HG03342 (cell line): Measurements from ENCODE around the gene RAPGEF4.
A peak's percentile ranks its signal among the peaks of the same experiment; 100 is the strongest.
"Not testable (repeated sequence)": the region's sequence is repeated elsewhere in the genome, so short reads cannot be mapped to it uniquely, and the experiment has no call there.

Experiments
- ATAC-seq: cut with Tn5 transposase; IDR thresholded peaks from one replicate; pipeline ENCODE4 v1.9.1; 2021; ENCODE audit warnings: mild to moderate bottlenecking, moderate library complexity; ENCODE audit not compliant: unreplicated experiment

RAPGEF4 gene

DNA sequence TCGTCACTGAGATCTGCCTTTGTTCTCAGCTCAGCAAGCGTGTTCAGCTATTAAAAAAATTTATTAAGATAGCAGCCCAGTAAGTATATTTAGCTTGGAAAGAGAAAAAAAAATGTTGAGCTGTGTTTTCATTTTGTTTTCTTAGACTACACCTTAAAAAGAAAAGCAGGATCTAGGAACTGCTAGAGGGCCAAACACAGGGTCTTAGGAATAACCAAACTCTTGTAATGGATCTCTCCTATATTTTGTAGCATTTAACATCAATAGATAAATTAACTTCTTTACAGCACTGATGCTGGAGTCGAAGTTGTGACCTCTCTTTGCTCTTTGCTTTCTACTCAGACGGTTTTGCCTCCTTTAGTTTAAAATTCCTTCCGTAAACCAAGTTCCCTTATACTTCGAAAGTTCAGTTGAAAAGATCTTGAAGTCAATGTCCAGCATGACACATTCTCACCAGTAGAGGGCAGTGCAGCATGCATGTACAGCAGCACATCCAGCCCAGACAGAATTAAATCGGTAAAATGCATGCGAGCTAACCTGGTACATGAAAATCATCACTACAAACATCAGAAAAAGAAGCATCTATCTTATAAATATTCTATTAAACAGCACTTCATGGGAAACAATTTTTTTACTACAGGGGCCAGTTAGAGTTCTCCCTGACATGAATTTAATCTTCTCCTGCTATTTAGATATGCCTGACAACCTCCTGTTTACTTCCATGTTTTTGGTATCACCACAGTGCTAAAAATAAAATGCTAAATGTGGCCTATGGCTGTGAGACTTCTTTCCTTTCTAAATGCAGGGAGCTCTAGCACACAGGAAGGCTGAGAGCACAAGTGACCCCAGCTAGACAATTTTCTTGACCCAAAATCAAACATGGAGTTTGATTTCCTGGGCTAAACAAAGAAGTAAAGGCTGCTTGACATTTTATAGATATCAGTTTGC, 291.8 kb downstream of the RAPGEF4 start:
- ATAC-seq, result peak; percentile 64

DNA sequence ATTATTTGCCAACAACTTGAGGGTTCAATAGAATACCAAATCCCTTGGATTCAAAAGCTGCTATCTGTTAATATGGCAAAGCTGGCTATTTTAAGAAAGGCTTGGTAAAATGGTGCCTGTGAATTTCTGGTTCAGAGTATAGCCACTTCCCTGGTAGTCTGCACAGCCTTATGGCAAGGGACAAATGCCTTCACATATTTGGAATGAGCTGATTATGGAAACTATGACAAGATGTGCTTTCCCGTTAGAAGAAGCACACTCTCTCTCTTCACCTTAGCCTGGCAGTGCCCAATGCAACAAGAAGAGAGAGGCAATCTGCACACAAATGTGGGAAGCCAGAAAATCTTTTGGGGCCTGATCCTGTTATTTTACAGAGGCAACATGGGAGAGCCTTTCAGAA, 292.5 kb downstream of the RAPGEF4 start:
- no peak for ATAC-seq

- ATAC-seq, result no peak
Observed at GRCh38 chr2:173028671-173029070, 293.0 kb downstream of the RAPGEF4 start.

DNA sequence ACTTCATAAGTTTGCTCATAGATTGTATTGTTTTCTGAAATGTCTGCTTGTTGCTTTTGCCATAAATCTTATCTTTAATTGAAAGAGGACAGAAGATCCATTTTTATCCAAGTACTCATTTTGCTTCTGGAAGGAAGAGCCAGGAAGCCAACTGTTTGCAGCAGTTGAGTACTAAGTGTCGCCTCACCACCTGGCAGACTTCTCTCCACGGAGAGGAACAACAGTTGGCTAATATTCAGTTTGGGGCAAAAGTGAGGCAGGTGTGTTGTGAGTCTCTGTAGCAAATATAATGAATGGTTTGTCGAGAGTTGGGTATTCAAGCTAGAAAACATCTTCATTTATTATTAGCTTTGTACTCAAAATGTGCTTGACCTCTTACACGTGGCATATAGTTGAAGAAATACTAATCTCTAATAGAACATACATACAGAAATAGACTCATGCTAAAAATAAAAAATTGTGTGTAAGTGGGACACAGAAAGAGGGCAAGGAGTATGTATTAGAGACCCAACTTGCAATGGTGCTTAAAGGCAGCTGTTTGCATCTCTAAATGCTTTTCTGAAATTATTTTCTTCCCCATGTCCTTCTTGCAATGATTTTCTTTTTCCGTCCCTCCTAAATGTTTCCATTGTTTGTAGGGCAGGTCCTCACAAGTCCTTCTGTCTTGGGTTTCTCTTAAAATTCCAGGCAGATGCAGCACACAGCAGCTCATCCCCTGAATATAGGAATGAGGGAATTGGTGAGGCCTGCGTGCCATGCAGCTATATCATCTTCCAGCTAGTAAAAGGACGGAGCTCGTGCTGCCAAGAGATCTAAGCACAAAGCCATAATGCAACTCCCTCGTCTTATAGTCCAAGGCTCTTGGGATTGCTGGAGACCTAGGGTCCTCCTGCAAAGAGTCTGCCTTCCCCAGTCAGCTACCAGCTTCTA, 295.2 kb downstream of the RAPGEF4 start:
- no peak for ATAC-seq

DNA sequence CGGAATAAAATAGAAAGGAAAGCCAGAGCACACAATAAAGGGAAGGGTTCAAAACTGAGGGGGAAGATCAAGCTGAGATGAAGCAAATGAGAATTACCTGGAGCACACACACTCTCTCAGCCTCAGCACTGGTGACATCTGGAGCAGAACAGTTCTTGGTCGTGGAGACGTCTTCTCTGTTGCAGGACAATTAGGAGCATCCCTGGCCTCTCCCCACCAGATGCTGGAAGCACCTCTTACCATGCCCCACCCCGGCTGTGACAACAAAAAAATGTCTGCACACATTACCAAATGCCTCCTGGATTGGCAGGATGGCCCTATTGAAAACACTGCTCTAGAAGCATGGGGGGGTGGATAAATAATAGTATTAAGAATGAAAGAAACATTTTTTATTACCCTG, 296.4 kb downstream of the RAPGEF4 start:
- ATAC-seq, result no peak

DNA sequence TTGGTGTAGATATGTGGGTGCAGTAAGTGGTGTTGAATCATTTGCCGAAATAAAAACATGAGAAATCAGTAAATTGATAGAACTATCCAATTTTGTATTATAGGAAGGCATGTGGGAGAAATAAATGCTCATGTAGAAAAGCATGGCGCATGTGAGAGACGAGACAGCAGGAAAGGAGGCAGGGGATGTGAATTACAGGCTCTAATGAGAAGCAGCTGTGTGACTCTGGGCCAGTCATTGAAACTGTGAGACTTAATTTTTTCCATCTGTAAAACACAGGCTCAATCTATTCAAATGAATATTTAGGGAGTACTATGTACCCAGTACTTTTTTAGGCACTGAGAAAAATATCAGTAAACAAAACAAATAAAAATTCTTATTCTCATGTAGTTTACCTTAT, 297.4 kb downstream of the RAPGEF4 start:
- ATAC-seq, result no peak

GRCh38 chr2:173034143-173034542, 298.5 kb downstream of the RAPGEF4 start:
- no peak for ATAC-seq

- no peak for ATAC-seq
Observed at GRCh38 chr2:173037245-173038120, 301.8 kb downstream of the RAPGEF4 start.

DNA sequence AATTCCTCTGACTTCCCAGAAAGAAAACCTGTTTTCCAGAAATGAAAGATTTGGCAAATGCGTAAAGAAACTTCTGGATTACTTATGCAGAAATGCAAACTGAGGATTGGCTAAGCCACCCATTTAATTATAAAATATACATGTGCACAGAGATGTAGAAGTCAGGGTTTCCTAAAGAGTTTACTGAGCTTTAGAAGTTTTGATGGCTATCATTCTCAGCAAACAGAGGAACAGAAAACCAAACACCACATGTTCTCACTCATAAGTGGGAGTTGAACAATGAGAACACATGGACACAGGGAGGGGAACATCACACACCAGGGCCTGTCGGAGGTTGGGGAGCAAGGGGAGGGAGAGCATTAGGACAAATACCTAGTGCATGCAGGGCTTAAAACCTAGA, 302.6 kb downstream of the RAPGEF4 start:
- not testable (repeated sequence) for ATAC-seq

DNA sequence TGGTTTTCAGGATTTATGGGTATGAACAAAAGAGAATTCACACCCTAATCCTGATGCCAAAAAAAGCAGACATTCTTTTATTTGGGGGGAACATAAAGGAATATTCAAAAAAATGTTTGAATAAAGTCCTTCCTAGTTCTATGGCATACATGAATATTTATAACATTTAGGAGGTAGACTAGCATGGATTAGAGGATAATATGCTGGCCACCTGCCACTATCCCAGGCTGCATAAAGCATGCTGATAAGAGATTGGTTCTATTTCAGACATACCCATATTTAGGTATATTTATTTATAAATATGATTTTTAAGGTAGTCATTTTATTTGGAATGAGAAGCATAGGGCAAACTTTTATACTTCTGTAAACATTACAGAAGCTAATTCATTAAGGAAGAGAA, 305.1 kb downstream of the RAPGEF4 start:
- ATAC-seq, result no peak

GRCh38 chr2:173043476-173043875, 307.8 kb downstream of the RAPGEF4 start:
- ATAC-seq, result no peak

DNA sequence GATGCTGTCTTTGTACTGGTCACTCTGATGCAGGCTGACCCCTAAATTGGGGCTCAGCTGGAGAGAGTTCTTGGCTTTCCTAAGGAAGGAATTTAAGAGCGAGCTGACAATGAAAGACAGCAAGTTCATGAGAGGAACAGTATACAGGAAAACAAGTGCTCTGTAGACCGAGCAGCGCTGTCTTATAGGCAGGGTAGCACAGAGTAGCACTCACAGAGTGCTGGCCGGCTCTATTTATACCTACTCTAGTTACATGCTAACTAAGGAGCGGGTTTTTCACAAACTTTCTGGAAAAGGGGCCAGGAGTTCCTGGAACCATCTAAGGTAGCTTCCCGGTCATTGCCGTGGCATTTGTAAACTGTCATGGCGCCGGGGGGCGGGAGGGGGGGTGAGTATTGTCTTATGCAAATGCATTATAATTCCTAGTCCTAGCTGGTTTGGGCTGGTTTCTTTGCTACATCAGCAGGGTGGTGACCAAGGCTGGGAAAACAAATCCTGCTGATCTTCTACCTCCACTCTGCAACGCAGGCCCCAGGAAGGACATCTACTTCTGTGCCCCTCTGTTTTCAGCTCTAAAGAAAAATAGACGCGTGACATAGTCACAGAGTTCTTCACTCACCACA, 308.4 kb downstream of the RAPGEF4 start:
- no peak for ATAC-seq

DNA sequence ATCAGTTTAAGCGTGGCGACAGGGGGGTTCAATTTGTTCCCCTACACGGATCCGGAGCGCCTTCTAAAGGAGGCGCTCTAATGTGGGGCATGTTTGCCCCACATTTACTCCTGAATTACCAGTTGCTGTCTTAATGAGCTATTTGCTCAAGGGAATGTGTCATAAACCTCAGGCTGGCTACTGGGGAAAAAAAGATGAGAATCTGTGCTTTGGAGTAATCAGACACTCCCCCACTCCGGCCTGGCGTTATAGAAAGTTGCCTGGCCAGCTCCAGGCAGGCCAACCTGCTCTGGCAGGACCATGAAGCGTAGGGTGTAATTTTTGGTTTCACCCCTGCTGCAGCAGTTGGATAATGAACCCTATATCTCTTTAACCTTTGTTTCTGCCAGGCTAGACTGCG, 309.0 kb downstream of the RAPGEF4 start:
- ATAC-seq, result no peak

- no peak for ATAC-seq
Observed at GRCh38 chr2:173045181-173045580, 309.5 kb downstream of the RAPGEF4 start.

DNA sequence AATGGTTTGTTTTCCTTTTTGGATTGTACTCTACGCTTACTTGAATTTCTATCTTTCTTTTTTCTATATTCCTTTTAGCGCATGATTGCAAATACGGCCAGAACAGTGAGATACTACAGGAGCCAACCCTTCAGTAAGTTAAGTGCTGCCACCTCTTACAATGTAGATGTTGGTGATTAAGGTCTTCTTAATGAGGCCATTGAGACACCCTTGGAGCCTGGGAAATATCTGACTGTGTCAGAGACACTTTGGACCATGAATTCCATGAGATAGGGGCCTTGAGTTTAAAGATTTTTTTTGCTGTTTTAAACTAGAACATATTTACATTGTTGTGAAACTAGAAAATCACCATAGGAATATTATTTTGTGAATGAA, 312.9 kb downstream of the RAPGEF4 start:
- no peak for ATAC-seq

DNA sequence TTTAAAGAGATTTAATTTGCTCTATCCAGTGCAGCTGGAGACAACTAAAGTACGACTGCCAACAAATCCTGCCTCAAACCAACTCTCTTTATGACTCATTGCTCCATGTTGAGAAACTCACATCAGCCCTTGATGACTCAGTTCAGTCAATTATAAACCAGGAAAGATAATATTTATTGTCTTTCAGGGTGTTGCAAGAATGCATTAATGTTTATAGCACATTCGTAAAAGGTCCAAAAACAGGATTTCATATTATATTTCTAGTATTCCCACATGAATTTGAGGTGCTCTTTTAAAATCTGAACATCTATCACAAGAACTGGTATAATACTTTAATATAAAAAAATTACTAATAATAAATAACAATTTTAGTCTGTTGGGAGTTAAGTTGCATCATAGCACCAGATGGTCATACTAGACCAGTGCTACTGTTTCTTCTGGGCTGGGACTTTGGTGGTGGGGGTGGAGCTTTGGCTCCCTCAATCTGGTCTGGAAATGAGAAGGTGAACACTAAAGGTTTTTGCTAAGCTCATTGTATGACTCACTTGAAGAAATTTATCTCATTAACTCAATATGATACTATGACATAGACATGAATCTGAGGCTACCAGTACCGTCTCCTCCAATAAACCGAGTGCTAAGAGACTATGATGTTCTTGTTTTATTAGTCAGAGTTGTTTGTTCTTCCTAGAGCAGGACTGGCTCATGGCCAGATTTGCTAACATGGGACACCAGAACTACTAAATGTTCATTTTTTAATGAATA, 313.4 kb downstream of the RAPGEF4 start:
- ATAC-seq, result peak; percentile 86

DNA sequence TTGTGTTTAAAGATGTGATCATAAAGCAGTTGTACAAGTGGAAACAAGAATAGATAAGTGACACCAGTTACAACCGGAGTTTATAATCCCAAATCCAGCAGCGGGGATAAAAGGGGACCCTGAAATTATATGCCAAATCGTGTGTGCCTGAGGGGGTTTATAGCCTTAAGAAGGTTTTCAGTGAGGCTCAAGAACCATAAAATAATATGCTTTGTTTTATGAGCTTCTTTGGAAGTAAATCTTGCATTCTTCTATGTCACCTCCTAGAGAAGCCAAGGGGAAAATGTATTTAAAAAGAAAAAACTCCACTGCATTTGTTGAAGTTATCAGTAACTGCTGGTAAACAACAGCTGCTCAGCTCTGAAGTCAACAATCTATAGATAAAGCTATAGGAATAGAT, 314.2 kb downstream of the RAPGEF4 start:
- ATAC-seq, result no peak

GRCh38 chr2:173050684-173051083, 315.0 kb downstream of the RAPGEF4 start:
- no peak for ATAC-seq

DNA sequence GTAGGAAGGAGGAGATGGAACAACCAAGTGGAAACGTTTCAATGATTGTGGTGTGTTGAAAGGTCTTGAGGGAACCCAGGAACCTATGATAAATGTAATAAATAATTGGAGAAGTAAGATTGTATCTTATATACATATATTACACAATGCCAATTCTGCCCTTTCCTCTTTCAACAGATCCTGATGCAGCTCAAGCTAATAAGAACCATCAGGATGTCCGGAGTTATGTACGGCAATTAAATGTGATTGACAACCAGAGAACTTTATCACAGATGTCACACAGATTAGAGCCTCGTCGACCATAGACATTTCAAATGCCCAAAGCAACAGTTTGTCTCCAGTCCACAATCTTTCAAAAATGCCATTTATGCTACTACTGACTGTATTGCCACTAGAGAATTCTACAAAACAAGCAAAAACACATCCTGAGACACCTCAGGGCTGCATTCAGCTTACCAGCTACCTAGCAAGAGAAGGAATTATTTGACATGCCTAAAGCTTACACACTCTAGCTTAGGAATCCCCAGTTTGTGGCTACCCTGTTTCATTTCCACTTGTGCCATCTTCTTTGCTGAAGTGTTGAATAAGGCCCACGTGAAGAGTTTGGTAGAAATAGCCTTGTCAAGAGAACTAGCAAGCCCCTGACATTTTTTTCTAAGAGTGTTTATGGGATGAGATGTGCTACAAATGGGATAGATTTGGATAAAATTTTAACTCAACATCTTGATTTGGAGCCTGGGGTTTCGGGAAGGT, 316.0 kb downstream of the RAPGEF4 start:
- ATAC-seq, result no peak
